Measurements from ENCODE around the gene DGKI.

- TF ChIP-seq EP300 (IDR thresholded peaks at IDR 0.05) (no peak), CTCF (IDR thresholded peaks at IDR 0.05) (no peak), POLR2AphosphoS5 (IDR thresholded peaks at IDR 0.05) (no peak)
These were observed 473.3 kb downstream of the DGKI start for GRCh38 chr7:137373507-137373906.
